ENCODE measurements around the gene GAREM1. TPM values are rescaled to one million over a fixed set of nuclear protein-coding genes. Genes with fewer than 3 reads are reported as not detected.

GAREM1 gene
- total and polyA plus RNA-seq, 9 of the 15 experiments (the other 6 are each of a cell fraction or from before 2014, with no cell fraction given): 0.03 to 0.33 (median 0.07) TPM; not detected in 1

GRCh38 chr18:32293107-32293506 is 177.6 kb downstream of the GAREM1 start:
- no TSS peak for BruUV-seq (replicated peaks)
- Histone ChIP-seq H3K27me3 (ENCODE audit: control insufficient read depth in 2 of 2, insufficient read depth in 2 of 2, low read length in 2 of 2) (no peaks in the 10 kb centered on the region), H3K4me1 (replicated peaks in 1 of 2; ENCODE audit: control insufficient read depth in 2 of 2, insufficient read depth in 2 of 2, low read length in 2 of 2) (no peaks in the 10 kb centered on the region), H3K4me3 (no peak overlapping the region), H3K9me1 (ENCODE audit: control insufficient read depth, insufficient read depth, low read length) (no peaks in the 10 kb centered on the region), H3K79me2 (ENCODE audit: control insufficient read depth, insufficient read depth, low read length) (no peaks in the 10 kb centered on the region), H4K20me1 (replicated peaks; ENCODE audit: control insufficient read depth, insufficient read depth, low read length) (no peaks in the 10 kb centered on the region), H3K9ac (ENCODE audit: insufficient read depth in 1 of 2, low read depth in 2 of 2, low read length in 2 of 2) (no peak overlapping the region), H3K9me3 (replicated peaks; ENCODE audit: control insufficient read depth, insufficient read depth, low read depth, low read length) (no peaks in the 10 kb centered on the region), H3K27ac (ENCODE audit: extremely low read depth, low read depth, low read length) (no peak overlapping the region), H2AFZ (ENCODE audit: low read depth, low read length) (no peak overlapping the region), H3K4me2 (ENCODE audit: insufficient read depth, low read length) (no peak overlapping the region), H3K36me3 (ENCODE audit: control insufficient read depth, insufficient read depth, low read length) (no peaks in the 10 kb centered on the region)
- in situ Hi-C loops (cut with MboI): no loop called here
- no peak for DNase-seq (ENCODE audit: extremely low read depth in 1 of 4, low spot score in 3 of 4)
- WGBS (ENCODE audit: insufficient coverage, low coverage, missing lambda C conversion rate): 0% methylated on average over 2 of the region's 2 CpGs
- intact Hi-C loops (cut with micrococcal nuclease): no loop called here
- no peak for ATAC-seq
- CTCF ChIA-PET (ENCODE audit: low intra/inter-chr PET ratio): interaction anchor here (0.6 kb wide), 1 partner anchor 329 kb away, joined by 3 read pairs; no protein-coding TSS in a partner anchor
- POLR2A ChIA-PET: no interaction called here
- TF ChIP-seq HCFC1 (IDR thresholded peaks at IDR 0.05; ENCODE audit: low read depth, low read length) (no peak), ELF1 (tag; IDR thresholded peaks at IDR 0.05) (no peak), MLLT1 (IDR thresholded peaks at IDR 0.05) (no peak), CREBBP (IDR thresholded peaks at IDR 0.05; ENCODE audit: low read depth, low read length) (no peak), TSHZ1 (CRISPR knock-in tag; IDR thresholded peaks at IDR 0.05) (no peak)
- TF ChIP-seq, protein P1, sequence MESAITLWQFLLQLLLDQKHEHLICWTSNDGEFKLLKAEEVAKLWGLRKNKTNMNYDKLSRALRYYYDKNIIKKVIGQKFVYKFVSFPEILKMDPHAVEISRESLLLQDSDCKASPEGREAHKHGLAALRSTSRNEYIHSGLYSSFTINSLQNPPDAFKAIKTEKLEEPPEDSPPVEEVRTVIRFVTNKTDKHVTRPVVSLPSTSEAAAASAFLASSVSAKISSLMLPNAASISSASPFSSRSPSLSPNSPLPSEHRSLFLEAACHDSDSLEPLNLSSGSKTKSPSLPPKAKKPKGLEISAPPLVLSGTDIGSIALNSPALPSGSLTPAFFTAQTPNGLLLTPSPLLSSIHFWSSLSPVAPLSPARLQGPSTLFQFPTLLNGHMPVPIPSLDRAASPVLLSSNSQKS (CRISPR knock-in tag; IDR thresholded peaks at IDR 0.05): no peak
- FAIRE-seq: no peak
